Duodenal mucosa (tissue), 2 donors: ENCODE results near the gene CPA1.

Experiments
- H3K27ac ChIP-seq: one replicate; pipeline ENCODE4 v1.7.0; 2013; ENCODE audit warnings: low read depth, low read length
- H3K27me3 ChIP-seq, 2 donors: one replicate each; pipeline ENCODE4 v1.7.0; 2013; ENCODE audit warnings: low read length in 2 of 2, control low read depth in 1 of 2; ENCODE audit not compliant: insufficient read depth in 2 of 2, control insufficient read depth in 1 of 2
- H3K36me3 ChIP-seq, 2 donors: one replicate each; pipeline ENCODE4 v1.7.0; 2013; ENCODE audit warnings: low read length in 2 of 2, control low read depth in 1 of 2; ENCODE audit not compliant: insufficient read depth in 2 of 2, control insufficient read depth in 1 of 2
- H3K4me1 ChIP-seq, 2 donors: one replicate each; pipeline ENCODE4 v1.7.0; 2013; ENCODE audit warnings: low read length in 2 of 2, control low read depth in 1 of 2; ENCODE audit not compliant: insufficient read depth in 2 of 2, control insufficient read depth in 1 of 2
- H3K4me3 ChIP-seq, 2 donors: one replicate each; pipeline ENCODE4 v1.7.0; 2013; ENCODE audit warnings: low read length in 2 of 2, low read depth in 1 of 2
- H3K9ac ChIP-seq, 2 donors: one replicate each; pipeline ENCODE4 v1.7.0; 2013; ENCODE audit warnings: low read length in 2 of 2, low read depth in 1 of 2
- H3K9me3 ChIP-seq, 2 donors: one replicate each; pipeline ENCODE4 v1.7.0; 2013; ENCODE audit warnings: low read length in 2 of 2, control low read depth in 1 of 2; ENCODE audit not compliant: control insufficient read depth in 1 of 2

CPA1 gene

GRCh38 chr7:130384841-130385599, 4.7 kb downstream of the CPA1 start:
- no peaks in the 10 kb centered on the region for H3K4me1 ChIP-seq
- H3K9ac ChIP-seq, result no peak overlapping the region
- H3K36me3 ChIP-seq, result no peaks in the 10 kb centered on the region
- H3K27ac ChIP-seq, result no peak overlapping the region
- H3K4me3 ChIP-seq, result no peak overlapping the region
- no peaks in the 10 kb centered on the region for H3K27me3 ChIP-seq
- H3K9me3 ChIP-seq, result no peaks in the 10 kb centered on the region

- Histone ChIP-seq H3K27me3 (no peaks in the 10 kb centered on the region), H3K9me3 (no peaks in the 10 kb centered on the region), H3K4me1 (no peaks in the 10 kb centered on the region), H3K9ac (no peak overlapping the region), H3K36me3 (no peaks in the 10 kb centered on the region), H3K27ac (no peak overlapping the region), H3K4me3 (no peak overlapping the region)
Observed at GRCh38 chr7:130385600-130386066, 5.3 kb downstream of the CPA1 start.

GRCh38 chr7:130386876-130387275, 6.6 kb downstream of the CPA1 start:
- H3K9ac ChIP-seq, result no peak overlapping the region
- H3K9me3 ChIP-seq, result no peaks in the 10 kb centered on the region
- H3K27me3 ChIP-seq, result no peaks in the 10 kb centered on the region
- H3K4me3 ChIP-seq, result no peak overlapping the region
- no peak overlapping the region for H3K27ac ChIP-seq
- no peaks in the 10 kb centered on the region for H3K4me1 ChIP-seq
- H3K36me3 ChIP-seq, result no peaks in the 10 kb centered on the region

- Histone ChIP-seq H3K27ac (no peak overlapping the region), H3K4me3 (no peak overlapping the region), H3K27me3 (no peaks in the 10 kb centered on the region), H3K9ac (no peak overlapping the region), H3K9me3 (no peaks in the 10 kb centered on the region), H3K36me3 (no peaks in the 10 kb centered on the region), H3K4me1 (peaks cover under 1 to 2% of the 10 kb centered on the region in 2 donors)
Observed at GRCh38 chr7:130387306-130387627, 7.0 kb downstream of the CPA1 start.

GRCh38 chr7:130387628-130388403, 7.5 kb downstream of the CPA1 start:
- Histone ChIP-seq H3K27ac (no peak overlapping the region), H3K4me1 (peaks cover 3 to 6% of the 10 kb centered on the region in 2 donors), H3K27me3 (no peaks in the 10 kb centered on the region), H3K36me3 (no peaks in the 10 kb centered on the region), H3K9ac (no peak overlapping the region), H3K9me3 (no peaks in the 10 kb centered on the region), H3K4me3 (no peak overlapping the region)

GRCh38 chr7:130388671-130389070, 8.4 kb downstream of the CPA1 start:
- H3K27me3 ChIP-seq, result no peaks in the 10 kb centered on the region
- no peak overlapping the region for H3K9ac ChIP-seq
- H3K27ac ChIP-seq, result no peak overlapping the region
- H3K4me3 ChIP-seq, result no peak overlapping the region
- no peaks in the 10 kb centered on the region for H3K36me3 ChIP-seq
- peaks cover 3 to 7% of the 10 kb centered on the region in 2 donors for H3K4me1 ChIP-seq
- no peaks in the 10 kb centered on the region for H3K9me3 ChIP-seq

GRCh38 chr7:130390486-130390885, 10.2 kb downstream of the CPA1 start:
- Histone ChIP-seq H3K36me3 (no peaks in the 10 kb centered on the region), H3K27ac (no peak overlapping the region), H3K4me1 (peaks cover 3 to 7% of the 10 kb centered on the region in 2 donors), H3K9me3 (no peaks in the 10 kb centered on the region), H3K4me3 (no peak overlapping the region), H3K9ac (no peak overlapping the region), H3K27me3 (no peaks in the 10 kb centered on the region)

GRCh38 chr7:130393101-130393561, 12.8 kb downstream of the CPA1 start:
- Histone ChIP-seq H3K4me3 (no peak overlapping the region), H3K4me1 (peaks cover 3 to 7% of the 10 kb centered on the region in 2 donors), H3K9ac (no peak overlapping the region), H3K36me3 (no peaks in the 10 kb centered on the region), H3K27ac (no peak overlapping the region), H3K27me3 (no peaks in the 10 kb centered on the region), H3K9me3 (no peaks in the 10 kb centered on the region)

GRCh38 chr7:130393841-130394411, 13.6 kb downstream of the CPA1 start:
- no peak overlapping the region for H3K4me3 ChIP-seq
- H3K27me3 ChIP-seq, result no peaks in the 10 kb centered on the region
- peaks cover 3 to 7% of the 10 kb centered on the region in 2 donors for H3K4me1 ChIP-seq
- H3K27ac ChIP-seq, result no peak overlapping the region
- H3K9me3 ChIP-seq, result no peaks in the 10 kb centered on the region
- H3K9ac ChIP-seq, result no peak overlapping the region
- H3K36me3 ChIP-seq, result no peaks in the 10 kb centered on the region
